Smooth muscle cell of trachea (primary cell): Measurements from ENCODE around the gene GLIPR1L1. TPM values are rescaled to one million over a fixed set of nuclear protein-coding genes. Genes with fewer than 3 reads are reported as not detected.

Experiments
- total RNA-seq: library from RNA; depleted of rRNA; stranded (reverse); fragments of >200 nt; gene quantifications from 2 replicates; pipeline ENCODE4 v1.2.1, GENCODE V29; 2014

GLIPR1L1 gene, protein sequence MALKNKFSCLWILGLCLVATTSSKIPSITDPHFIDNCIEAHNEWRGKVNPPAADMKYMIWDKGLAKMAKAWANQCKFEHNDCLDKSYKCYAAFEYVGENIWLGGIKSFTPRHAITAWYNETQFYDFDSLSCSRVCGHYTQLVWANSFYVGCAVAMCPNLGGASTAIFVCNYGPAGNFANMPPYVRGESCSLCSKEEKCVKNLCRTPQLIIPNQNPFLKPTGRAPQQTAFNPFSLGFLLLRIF
- total RNA-seq, result 1.0 TPM in 1 of 2 replicates, not detected in the other

DNA sequence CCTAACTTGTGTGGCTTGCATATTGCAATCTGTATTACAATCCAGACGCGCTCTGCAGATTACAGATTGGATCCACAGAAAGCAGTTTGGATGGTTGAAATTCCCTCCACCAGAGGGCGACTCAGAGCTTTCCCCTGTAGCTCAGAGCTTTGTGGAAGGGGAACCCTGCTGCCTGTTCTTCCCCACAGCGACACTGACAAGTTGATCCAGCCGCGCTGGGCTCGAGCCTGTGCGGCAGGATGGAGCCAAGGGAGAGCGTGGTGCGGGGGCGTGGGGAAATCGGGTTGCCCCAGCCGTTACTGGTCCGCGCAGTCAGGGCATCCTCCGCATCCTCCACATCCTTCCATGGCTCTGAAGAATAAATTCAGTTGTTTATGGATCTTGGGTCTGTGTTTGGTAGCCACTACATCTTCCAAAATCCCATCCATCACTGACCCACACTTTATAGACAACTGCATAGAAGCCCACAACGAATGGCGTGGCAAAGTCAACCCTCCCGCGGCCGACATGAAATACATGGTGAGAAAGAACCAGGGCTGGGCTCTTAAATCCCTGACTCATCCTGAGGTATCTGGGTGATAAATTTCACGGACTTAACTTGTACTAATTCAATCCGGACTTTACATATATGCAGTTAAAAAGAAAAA lies at the start of gene GLIPR1L1:
Gene GLIPR1L1 (plus strand): TSS at position 287 of the 647 bp plus-strand sequence. CDS start 59 bp downstream, at position 346.

DNA sequence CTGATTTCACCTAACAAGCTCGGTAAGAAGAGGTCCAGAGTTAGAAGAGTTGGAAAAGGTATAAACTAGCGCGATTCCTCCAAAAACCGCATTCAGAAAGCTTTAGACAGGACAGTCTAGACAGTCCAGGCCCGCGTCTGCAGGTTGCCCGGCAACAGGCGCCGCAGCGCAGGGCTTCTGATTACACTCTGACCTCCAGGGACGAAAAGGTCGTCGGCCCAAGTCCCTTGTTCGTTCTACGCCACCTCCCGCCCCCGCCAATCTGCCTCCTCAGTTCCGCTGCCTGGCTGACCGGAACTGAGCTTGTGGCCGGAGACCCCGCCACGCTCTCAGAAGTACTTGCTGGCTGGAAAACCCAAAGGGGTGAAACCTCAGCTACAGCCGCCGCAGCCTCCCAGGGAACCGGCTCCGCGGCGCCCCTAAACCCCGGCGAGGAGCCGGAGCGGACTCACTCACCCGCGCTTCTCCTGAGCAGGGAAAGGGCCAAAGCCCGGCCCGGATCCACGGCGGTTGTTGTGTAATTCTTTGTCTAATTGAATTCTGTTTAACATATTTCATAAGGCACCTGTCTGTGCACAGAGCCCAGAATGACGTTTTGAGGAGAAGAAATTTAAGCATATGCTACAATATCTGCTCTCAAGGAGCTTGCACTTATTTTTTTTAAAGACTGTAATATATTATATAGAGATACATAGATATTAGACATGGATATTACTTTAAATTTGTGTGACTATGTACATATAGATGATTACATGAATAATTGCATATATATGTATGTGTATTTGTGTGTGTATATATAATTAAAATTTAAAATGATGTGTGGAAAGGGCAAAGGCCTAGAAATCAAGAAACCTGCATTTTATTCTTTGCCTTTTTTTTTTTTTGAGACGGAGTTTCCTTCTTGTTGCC lies 4.3 kb upstream of the GLIPR1L1 start, which contains the start of gene CAPS2:
Gene CAPS2 (minus strand): TSS at position 407 of the 909 bp plus-strand sequence. CDS start 3,826 bp downstream, outside the sequence.

DNA sequence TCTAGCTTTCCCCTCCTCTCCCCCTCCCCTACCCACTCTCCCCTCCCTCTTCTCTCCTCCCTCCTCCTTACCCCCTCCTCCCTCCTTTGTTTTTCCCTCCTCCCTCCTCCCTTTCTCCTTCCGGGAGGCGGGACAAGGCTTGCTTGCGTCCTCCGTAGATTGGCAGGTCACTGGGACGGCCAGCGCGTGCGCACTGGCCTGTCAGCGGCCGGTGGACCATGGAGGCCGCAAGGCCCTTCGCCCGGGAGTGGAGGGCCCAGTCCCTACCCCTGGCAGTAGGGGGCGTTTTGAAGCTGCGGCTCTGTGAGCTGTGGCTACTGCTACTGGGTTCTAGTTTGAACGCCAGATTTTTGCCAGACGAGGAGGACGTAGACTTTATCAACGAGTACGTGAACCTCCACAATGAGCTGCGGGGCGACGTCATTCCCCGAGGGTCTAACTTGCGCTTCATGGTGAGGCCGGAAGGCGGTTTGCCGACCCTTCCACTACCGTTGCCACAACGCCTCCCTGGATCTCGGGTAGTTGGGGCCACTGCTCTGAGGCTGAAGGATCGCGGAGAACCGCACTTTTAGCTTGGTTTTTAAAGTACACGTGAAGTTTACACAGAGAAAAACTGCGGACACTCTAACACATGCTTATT lies 56.5 kb downstream of the GLIPR1L1 start, which contains the start of gene GLIPR1L2:
Gene GLIPR1L2 (plus strand): TSS at position 191 of the 640 bp plus-strand sequence. CDS start 28 bp downstream, at position 219.

Other genes starting within 250 kb of the GLIPR1L1 start
- not detected in 2 replicates for gene KCNC2, start 124.8 kb upstream of the GLIPR1L1 start, total RNA-seq
- gene CAPS2, start 4.3 kb upstream of the GLIPR1L1 start, total RNA-seq, result 10.4 and 14.8 TPM in 2 replicates
- 1.3 TPM in 2 replicates for gene GLIPR1L2, start 56.4 kb downstream of the GLIPR1L1 start, total RNA-seq
- gene GLIPR1, start 146.1 kb downstream of the GLIPR1L1 start, total RNA-seq, result 43.7 and 71.6 TPM in 2 replicates
- gene KRR1, start 176.9 kb downstream of the GLIPR1L1 start, total RNA-seq, result 38.4 and 89.6 TPM in 2 replicates